ENCODE measurements around the gene MICALL1.

- TF ChIP-seq CTCF (IDR thresholded peaks at IDR 0.05; ENCODE audit: low read depth, low read length, poor library complexity, severe bottlenecking) (no peak), EZH2phosphoT487 (IDR thresholded peaks at IDR 0.05; ENCODE audit: borderline replicate concordance, low read length) (no peak)
Observed at GRCh38 chr22:37926771-37927636, 20.9 kb downstream of the MICALL1 start.
